ENCODE results near the gene TMC4. TPM values are rescaled to one million over a fixed set of nuclear protein-coding genes. Genes with fewer than 3 reads are reported as not detected.

The TMC4 gene
- total and polyA plus RNA-seq, 2 donors from 2014 or later: 64.6 to 98.9 TPM

DNA sequence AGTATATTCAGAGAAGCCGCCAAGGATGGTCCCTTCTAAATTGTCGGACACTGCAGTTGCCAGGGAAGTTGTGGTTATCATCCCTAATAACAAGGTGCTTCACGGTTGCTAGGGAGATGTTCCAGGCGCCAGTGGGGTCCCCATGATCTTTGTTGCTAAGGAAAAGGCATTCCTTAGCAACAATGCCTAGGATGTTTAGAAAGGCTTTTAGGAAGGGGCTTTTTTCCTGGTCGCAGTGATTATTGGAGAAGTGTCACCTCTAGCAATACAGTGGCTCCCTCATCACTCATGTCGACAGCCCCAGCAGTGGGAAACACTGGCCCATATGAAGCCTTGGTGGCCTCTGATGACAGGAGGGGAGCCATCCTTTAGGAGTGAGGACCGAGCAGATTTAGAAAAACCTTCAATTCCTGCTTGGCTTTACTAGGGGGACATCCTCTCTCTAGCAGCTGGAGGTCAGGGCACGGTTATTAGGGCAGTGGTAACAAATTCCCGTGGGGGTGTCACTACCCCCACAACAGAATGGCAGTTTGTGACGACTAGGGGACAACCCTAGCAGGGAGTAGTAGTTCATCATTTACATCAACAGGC lies 6.4 kb upstream of the TMC4 start:
- no peak for FAIRE-seq
- no peaks in the 10 kb centered on the region for H3K36me3 ChIP-seq (ENCODE audit: control insufficient read depth in 2 of 3, insufficient read depth in 3 of 3, low read length in 3 of 3)
- peak in 2 of 5 donors; percentile 22 to 52 for DNase-seq
- no peaks in the 10 kb centered on the region for H3K27me3 ChIP-seq (ENCODE audit: control insufficient read depth, insufficient read depth, low read length)
- intact Hi-C loops (cut with DNase I): loop anchor here (10.0 kb wide), 1 partner anchor 55 kb away; no protein-coding TSS in a partner anchor
- no peak overlapping the region for H3K27ac ChIP-seq (ENCODE audit: low read depth in 2 of 2, low read length in 2 of 2)
- no peak overlapping the region for H3K4me3 ChIP-seq (ENCODE audit: low read length in 3 of 3)
- H3K9me3 ChIP-seq (ENCODE audit: control insufficient read depth in 2 of 3, insufficient read depth in 1 of 3, low read length in 3 of 3): no peaks in the 10 kb centered on the region
- TF ChIP-seq, protein P1, sequence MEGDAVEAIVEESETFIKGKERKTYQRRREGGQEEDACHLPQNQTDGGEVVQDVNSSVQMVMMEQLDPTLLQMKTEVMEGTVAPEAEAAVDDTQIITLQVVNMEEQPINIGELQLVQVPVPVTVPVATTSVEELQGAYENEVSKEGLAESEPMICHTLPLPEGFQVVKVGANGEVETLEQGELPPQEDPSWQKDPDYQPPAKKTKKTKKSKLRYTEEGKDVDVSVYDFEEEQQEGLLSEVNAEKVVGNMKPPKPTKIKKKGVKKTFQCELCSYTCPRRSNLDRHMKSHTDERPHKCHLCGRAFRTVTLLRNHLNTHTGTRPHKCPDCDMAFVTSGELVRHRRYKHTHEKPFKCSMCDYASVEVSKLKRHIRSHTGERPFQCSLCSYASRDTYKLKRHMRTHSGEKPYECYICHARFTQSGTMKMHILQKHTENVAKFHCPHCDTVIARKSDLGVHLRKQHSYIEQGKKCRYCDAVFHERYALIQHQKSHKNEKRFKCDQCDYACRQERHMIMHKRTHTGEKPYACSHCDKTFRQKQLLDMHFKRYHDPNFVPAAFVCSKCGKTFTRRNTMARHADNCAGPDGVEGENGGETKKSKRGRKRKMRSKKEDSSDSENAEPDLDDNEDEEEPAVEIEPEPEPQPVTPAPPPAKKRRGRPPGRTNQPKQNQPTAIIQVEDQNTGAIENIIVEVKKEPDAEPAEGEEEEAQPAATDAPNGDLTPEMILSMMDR (IDR thresholded peaks at IDR 0.05; ENCODE audit: borderline replicate concordance, extremely low read depth, insufficient read depth): no peak
- no peak overlapping the region for H3K9ac ChIP-seq (ENCODE audit: low read length in 3 of 3)
- peaks cover 0 to 4% (median 0%) of the 10 kb centered on the region in 3 donors for H3K4me1 ChIP-seq (ENCODE audit: control insufficient read depth in 2 of 3, insufficient read depth in 2 of 3, low read depth in 1 of 3, low read length in 3 of 3)

DNA sequence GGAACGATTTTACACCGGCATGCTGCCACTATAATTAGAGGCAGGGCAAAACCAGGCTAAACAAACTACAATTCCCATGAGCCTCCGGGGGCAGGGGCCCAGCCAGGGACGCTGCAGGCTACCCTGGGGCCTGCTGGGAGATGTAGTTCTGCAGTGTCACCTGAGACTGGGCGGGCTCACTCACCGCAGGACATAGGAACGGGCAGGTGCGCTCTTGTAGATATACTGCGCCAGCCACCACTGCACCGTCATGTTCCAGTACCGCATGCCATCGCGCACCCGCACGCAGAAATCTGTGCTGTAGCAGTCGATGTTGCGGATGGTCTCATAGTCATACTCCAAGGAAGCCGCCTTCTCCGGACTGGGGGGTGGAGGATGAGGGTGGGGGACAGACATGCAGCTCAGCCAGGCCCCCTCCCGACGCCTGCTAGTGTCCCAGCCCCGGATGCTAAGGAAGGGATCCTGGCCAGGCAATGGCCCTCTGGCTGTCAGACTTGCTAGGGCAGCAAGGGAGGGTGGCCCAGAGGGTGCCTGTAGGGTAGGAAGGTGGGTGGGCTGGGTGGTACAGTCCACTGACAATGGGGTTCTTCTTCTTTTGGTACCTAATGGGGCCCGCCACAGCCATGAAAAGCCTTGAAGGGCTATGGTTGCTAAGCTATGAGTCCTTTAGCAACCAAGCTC lies 5.8 kb upstream of the TMC4 start:
- intact Hi-C loops (cut with DNase I): loop anchor here (10.0 kb wide), 1 partner anchor 56 kb away; no protein-coding TSS in a partner anchor
- no peak overlapping the region for H3K9ac ChIP-seq (ENCODE audit: low read length in 3 of 3)
- no peak for FAIRE-seq
- peak in 4 of 5 donors; percentile 26 to 78 (median 52) for DNase-seq
- peaks cover 0 to 4% (median 0%) of the 10 kb centered on the region in 3 donors for H3K4me1 ChIP-seq (ENCODE audit: control insufficient read depth in 2 of 3, insufficient read depth in 2 of 3, low read depth in 1 of 3, low read length in 3 of 3)
- TF ChIP-seq, protein P1 (IDR thresholded peaks at IDR 0.05; ENCODE audit: borderline replicate concordance, extremely low read depth, insufficient read depth): no peak
- no peaks in the 10 kb centered on the region for H3K36me3 ChIP-seq (ENCODE audit: control insufficient read depth in 2 of 3, insufficient read depth in 3 of 3, low read length in 3 of 3)
- H3K27me3 ChIP-seq (ENCODE audit: control insufficient read depth, insufficient read depth, low read length): no peaks in the 10 kb centered on the region
- no peak overlapping the region for H3K27ac ChIP-seq (ENCODE audit: low read depth in 2 of 2, low read length in 2 of 2)
- no peak overlapping the region for H3K4me3 ChIP-seq (ENCODE audit: low read length in 3 of 3)
- no peaks in the 10 kb centered on the region for H3K9me3 ChIP-seq (ENCODE audit: control insufficient read depth in 2 of 3, insufficient read depth in 1 of 3, low read length in 3 of 3)

DNA sequence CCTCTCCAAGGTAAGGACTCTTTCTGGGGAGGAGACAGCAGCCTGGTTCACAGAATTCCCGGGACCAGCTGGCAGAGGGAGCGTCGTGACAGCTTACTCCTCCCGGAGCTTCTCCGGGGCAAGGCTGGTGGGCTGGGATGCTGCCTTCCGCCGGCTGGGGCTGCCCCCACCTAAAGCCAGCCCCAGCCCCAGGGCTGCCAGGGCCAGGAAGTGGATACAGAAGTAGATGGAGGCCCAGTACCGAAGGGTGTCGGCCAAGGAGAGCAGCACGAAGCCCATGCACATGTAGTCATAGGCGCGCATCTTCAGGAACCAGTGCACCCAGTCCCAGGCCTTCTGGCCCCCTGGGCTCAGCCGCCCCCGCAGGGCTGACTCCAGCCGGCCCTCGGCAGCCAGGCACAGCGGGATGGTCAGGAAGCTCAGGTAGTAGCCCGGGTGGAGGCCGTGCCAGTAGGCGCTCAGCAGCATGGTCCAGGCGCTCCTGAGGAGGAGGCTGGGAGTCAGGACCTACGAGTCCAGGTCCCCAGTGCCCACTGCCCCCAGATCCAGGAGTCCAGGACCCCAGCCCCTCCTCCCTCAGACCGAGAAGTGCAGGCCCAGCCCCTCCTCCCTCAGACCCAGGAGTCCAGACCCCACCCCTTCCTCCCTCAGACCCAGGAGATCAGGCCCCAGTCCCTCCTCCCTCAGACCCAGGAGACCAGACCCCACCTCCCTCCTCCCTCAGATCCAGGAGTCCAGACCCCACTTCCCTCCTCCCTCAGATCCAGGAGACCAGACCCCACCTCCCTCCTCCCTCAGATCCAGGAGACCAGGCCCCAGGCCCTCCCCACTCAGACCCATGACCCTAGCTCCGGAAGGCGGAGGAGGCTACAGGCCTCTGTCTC lies 1.2 kb upstream of the TMC4 start:
- Histone ChIP-seq H3K36me3 (ENCODE audit: control insufficient read depth in 2 of 3, insufficient read depth in 3 of 3, low read length in 3 of 3) (no peaks in the 10 kb centered on the region), H3K9ac (ENCODE audit: low read length in 3 of 3) (no peak overlapping the region), H3K9me3 (ENCODE audit: control insufficient read depth in 2 of 3, insufficient read depth in 1 of 3, low read length in 3 of 3) (no peaks in the 10 kb centered on the region), H3K4me3 (ENCODE audit: low read length in 3 of 3) (no peak overlapping the region), H3K4me1 (ENCODE audit: control insufficient read depth in 2 of 3, insufficient read depth in 2 of 3, low read depth in 1 of 3, low read length in 3 of 3) (no peaks in the 10 kb centered on the region), H3K27me3 (ENCODE audit: control insufficient read depth, insufficient read depth, low read length) (no peaks in the 10 kb centered on the region), H3K27ac (ENCODE audit: low read depth in 2 of 2, low read length in 2 of 2) (no peak overlapping the region)
- intact Hi-C loops (cut with DNase I): loop anchor here (10.0 kb wide), 1 partner anchor 61 kb away; no protein-coding TSS in a partner anchor
- peak in 2 of 5 donors; percentile 61 to 72 for DNase-seq
- TF ChIP-seq, protein P1 (IDR thresholded peaks at IDR 0.05; ENCODE audit: borderline replicate concordance, extremely low read depth, insufficient read depth): no peak
- FAIRE-seq: no peak
